Measurements from ENCODE around the gene ZNF627.

DNA sequence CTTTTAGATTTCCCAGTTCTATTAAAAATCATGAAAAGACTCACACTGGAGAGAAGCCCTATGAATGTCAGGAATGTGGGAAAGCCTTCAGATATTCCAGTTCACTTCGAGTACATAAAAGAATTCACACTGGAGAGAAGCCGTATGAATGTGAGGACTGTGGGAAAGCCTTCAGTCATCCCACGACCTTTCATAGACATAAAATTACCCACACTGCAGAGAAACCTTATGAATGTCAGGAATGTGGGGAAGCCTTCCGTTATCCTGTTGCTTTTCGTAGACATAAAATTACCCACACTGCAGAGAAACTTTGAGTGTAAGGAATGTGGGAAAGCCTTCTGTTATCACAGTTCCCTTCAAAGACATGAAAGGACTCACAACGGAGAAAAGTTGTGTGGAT is 55.2 kb downstream of the ZNF627 start:
- TF ChIP-seq, protein P1, sequence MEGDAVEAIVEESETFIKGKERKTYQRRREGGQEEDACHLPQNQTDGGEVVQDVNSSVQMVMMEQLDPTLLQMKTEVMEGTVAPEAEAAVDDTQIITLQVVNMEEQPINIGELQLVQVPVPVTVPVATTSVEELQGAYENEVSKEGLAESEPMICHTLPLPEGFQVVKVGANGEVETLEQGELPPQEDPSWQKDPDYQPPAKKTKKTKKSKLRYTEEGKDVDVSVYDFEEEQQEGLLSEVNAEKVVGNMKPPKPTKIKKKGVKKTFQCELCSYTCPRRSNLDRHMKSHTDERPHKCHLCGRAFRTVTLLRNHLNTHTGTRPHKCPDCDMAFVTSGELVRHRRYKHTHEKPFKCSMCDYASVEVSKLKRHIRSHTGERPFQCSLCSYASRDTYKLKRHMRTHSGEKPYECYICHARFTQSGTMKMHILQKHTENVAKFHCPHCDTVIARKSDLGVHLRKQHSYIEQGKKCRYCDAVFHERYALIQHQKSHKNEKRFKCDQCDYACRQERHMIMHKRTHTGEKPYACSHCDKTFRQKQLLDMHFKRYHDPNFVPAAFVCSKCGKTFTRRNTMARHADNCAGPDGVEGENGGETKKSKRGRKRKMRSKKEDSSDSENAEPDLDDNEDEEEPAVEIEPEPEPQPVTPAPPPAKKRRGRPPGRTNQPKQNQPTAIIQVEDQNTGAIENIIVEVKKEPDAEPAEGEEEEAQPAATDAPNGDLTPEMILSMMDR (IDR thresholded peaks at IDR 0.05), result no peak
- TF ChIP-seq POLR2AphosphoS5 (IDR thresholded peaks at IDR 0.05; ENCODE audit: insufficient read depth in 1 of 2, low read depth in 1 of 2), result no peak
